Vagina (tissue), 2 donors: Measurements from ENCODE around the gene GNB1L.

ENCODE experiments used
- POLR2A ChIP-seq, 2 donors: fragments of 450-650 bp; IDR thresholded peaks; one replicate each; pipeline ENCODE4 v1.6.1; 2017; ENCODE audit warnings: antibody characterized with exemption in 2 of 2, mild to moderate bottlenecking in 2 of 2, moderate library complexity in 2 of 2
- POLR2AphosphoS5 ChIP-seq, 2 donors: sonication (generic); formaldehyde crosslinking; IDR thresholded peaks; one replicate each; pipeline ENCODE4 v1.9.0; 2017; ENCODE audit warnings: antibody characterized with exemption in 2 of 2, mild to moderate bottlenecking in 2 of 2, low read depth in 1 of 2; ENCODE audit not compliant: insufficient read depth in 1 of 2
- TF ChIP-seq, protein P1 (sequence below), 3 experiments: fragments of 450-650 bp in 2 of 3; fragments of 200-600 bp in 1 of 3; sonication (generic) in 1 of 3; IDR thresholded peaks; one replicate each; pipeline ENCODE4 v1.5.1; 2017 to 2019; ENCODE audit warnings: antibody characterized with exemption in 3 of 3, mild to moderate bottlenecking in 2 of 3, moderate library complexity in 2 of 3

DNA sequence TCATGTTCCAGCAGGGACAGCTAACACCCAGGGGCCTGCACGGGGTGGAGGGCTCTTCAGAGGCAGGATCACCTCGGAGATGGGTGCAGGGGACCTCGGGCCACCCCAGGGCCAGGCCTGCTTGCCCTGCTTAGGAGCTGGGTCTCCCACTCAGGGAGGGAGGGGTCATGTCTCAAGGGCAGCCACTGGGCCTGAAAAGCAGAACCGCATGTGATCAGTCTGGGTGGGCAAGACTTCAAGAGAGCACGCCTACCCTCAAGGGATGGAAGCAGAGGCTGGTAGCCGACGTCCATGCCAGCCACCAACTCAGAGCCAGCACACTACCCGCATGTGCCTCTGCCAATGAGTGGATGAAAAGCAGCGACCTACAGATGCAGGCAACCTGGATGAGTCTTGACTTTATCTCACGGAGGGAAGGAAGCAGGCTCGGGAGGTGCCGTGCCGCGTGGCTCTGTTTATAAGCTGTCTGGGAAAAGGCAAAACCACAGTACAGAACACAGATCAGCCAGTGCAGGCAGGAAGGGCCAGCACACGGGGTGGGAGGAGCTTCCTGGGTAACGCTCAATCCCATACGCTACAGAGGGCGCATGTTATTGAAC is 78.1 kb downstream of the GNB1L start:
- TF ChIP-seq, protein P1, sequence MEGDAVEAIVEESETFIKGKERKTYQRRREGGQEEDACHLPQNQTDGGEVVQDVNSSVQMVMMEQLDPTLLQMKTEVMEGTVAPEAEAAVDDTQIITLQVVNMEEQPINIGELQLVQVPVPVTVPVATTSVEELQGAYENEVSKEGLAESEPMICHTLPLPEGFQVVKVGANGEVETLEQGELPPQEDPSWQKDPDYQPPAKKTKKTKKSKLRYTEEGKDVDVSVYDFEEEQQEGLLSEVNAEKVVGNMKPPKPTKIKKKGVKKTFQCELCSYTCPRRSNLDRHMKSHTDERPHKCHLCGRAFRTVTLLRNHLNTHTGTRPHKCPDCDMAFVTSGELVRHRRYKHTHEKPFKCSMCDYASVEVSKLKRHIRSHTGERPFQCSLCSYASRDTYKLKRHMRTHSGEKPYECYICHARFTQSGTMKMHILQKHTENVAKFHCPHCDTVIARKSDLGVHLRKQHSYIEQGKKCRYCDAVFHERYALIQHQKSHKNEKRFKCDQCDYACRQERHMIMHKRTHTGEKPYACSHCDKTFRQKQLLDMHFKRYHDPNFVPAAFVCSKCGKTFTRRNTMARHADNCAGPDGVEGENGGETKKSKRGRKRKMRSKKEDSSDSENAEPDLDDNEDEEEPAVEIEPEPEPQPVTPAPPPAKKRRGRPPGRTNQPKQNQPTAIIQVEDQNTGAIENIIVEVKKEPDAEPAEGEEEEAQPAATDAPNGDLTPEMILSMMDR (IDR thresholded peaks at IDR 0.05), result no peak
- TF ChIP-seq POLR2AphosphoS5 (IDR thresholded peaks at IDR 0.05; ENCODE audit: insufficient read depth in 1 of 2, low read depth in 1 of 2) (no peak), POLR2A (IDR thresholded peaks at IDR 0.05) (no peak)
